ENCODE data around the gene LDB2. TPM values are rescaled to one million over a fixed set of nuclear protein-coding genes. Genes with fewer than 3 reads are reported as not detected.

LDB2 gene
- total and polyA plus RNA-seq, 2 experiments from 2014 or later, result 48.6 to 80.1 TPM

DNA sequence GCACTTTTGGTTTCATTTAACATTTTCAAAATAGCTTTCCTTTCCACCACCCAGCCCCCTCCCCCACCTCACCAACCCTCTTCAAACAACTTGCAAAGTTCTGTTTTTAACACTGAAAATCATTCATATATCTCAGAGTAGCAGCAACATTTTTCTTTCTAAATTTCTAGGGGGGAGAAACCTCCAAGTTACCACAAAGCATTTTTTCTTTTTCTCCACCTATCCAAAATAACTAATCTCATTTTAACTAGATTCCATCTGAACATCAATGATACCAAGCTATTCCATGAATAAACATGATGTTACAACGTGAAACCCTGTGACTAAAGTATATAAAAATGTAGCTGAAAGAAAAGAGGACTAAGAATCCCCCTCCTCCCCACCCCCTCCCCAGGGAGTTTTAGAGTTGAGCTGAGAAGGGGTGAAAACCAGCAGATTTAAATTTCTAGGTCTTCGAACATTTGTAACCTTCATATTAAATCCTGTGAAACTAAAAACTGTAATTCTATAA lies 5.2 kb downstream of the LDB2 start:
- Histone ChIP-seq H3K4me1 (ENCODE audit: insufficient read depth) (peaks cover 74% of the 10 kb centered on the region), H3K9me2 (ENCODE audit: insufficient read depth) (no peaks in the 10 kb centered on the region), H3K4me2 (peak overlapping the region; percentile 89), H3K79me2 (replicated peaks; ENCODE audit: insufficient read depth) (peaks cover 93% of the 10 kb centered on the region), H3K27me3 (ENCODE audit: insufficient read depth) (no peaks in the 10 kb centered on the region), H2AFZ (no peak overlapping the region), H4K20me1 (replicated peaks; ENCODE audit: insufficient read depth) (no peaks in the 10 kb centered on the region), H3K27ac (ENCODE audit: low read depth) (peak overlapping the region; percentile 76), H3F3A (replicated peaks; ENCODE audit: low read depth) (no peaks in the 10 kb centered on the region), H3K36me3 (ENCODE audit: insufficient read depth) (no peaks in the 10 kb centered on the region), H3K4me3 (peak overlapping the region; percentile 18; the same call in 1 of the 2 replicates)
- Mint-ChIP-seq H3K9me3 (no peaks in the 10 kb centered on the region), H3K4me1 (peaks cover 65% of the 10 kb centered on the region), H3K27me3 (ENCODE audit: insufficient read depth, low read depth, poor library complexity) (peaks cover 3% of the 10 kb centered on the region), H3K36me3 (ENCODE audit: low read depth) (peaks cover 21% of the 10 kb centered on the region; the same call in 2 of the 3 replicates), H3K27ac (peak overlapping the region; percentile 97), H3K4me3 (peak overlapping the region; percentile 56)
- ATAC-seq, result no peak
- TF ChIP-seq EZH2 (IDR thresholded peaks at IDR 0.05; ENCODE audit: low read depth, unreplicated experiment) (no peak), ZNF114 (CRISPR knock-in tag; IDR thresholded peaks at IDR 0.05) (no peak), ZNF331 (CRISPR knock-in tag; IDR thresholded peaks at IDR 0.05; ENCODE audit: low read depth) (no peak), EZH2phosphoT487 (IDR thresholded peaks at IDR 0.05; ENCODE audit: unreplicated experiment) (no peak), STAT1 (IDR thresholded peaks at IDR 0.05; ENCODE audit: unreplicated experiment) (no peak), NANOG (IDR thresholded peaks at IDR 0.05; ENCODE audit: borderline replicate concordance) (no peak), CREB1 (CRISPR knock-in tag; IDR thresholded peaks at IDR 0.05; ENCODE audit: low read depth) (no peak), JUNB (IDR thresholded peaks at IDR 0.05; ENCODE audit: unreplicated experiment) (no peak), POLR2AphosphoS5 (IDR thresholded peaks at IDR 0.05; ENCODE audit: low read depth) (no peak)
- TF ChIP-seq, protein P1, sequence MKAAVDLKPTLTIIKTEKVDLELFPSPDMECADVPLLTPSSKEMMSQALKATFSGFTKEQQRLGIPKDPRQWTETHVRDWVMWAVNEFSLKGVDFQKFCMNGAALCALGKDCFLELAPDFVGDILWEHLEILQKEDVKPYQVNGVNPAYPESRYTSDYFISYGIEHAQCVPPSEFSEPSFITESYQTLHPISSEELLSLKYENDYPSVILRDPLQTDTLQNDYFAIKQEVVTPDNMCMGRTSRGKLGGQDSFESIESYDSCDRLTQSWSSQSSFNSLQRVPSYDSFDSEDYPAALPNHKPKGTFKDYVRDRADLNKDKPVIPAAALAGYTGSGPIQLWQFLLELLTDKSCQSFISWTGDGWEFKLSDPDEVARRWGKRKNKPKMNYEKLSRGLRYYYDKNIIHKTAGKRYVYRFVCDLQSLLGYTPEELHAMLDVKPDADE (IDR thresholded peaks at IDR 0.05), result no peak
- TF ChIP-seq, protein P2, sequence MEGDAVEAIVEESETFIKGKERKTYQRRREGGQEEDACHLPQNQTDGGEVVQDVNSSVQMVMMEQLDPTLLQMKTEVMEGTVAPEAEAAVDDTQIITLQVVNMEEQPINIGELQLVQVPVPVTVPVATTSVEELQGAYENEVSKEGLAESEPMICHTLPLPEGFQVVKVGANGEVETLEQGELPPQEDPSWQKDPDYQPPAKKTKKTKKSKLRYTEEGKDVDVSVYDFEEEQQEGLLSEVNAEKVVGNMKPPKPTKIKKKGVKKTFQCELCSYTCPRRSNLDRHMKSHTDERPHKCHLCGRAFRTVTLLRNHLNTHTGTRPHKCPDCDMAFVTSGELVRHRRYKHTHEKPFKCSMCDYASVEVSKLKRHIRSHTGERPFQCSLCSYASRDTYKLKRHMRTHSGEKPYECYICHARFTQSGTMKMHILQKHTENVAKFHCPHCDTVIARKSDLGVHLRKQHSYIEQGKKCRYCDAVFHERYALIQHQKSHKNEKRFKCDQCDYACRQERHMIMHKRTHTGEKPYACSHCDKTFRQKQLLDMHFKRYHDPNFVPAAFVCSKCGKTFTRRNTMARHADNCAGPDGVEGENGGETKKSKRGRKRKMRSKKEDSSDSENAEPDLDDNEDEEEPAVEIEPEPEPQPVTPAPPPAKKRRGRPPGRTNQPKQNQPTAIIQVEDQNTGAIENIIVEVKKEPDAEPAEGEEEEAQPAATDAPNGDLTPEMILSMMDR (conservative IDR thresholded peaks at IDR 0.05; ENCODE audit: low read depth in 2 of 2), result no peak
- TF ChIP-seq, protein P3, sequence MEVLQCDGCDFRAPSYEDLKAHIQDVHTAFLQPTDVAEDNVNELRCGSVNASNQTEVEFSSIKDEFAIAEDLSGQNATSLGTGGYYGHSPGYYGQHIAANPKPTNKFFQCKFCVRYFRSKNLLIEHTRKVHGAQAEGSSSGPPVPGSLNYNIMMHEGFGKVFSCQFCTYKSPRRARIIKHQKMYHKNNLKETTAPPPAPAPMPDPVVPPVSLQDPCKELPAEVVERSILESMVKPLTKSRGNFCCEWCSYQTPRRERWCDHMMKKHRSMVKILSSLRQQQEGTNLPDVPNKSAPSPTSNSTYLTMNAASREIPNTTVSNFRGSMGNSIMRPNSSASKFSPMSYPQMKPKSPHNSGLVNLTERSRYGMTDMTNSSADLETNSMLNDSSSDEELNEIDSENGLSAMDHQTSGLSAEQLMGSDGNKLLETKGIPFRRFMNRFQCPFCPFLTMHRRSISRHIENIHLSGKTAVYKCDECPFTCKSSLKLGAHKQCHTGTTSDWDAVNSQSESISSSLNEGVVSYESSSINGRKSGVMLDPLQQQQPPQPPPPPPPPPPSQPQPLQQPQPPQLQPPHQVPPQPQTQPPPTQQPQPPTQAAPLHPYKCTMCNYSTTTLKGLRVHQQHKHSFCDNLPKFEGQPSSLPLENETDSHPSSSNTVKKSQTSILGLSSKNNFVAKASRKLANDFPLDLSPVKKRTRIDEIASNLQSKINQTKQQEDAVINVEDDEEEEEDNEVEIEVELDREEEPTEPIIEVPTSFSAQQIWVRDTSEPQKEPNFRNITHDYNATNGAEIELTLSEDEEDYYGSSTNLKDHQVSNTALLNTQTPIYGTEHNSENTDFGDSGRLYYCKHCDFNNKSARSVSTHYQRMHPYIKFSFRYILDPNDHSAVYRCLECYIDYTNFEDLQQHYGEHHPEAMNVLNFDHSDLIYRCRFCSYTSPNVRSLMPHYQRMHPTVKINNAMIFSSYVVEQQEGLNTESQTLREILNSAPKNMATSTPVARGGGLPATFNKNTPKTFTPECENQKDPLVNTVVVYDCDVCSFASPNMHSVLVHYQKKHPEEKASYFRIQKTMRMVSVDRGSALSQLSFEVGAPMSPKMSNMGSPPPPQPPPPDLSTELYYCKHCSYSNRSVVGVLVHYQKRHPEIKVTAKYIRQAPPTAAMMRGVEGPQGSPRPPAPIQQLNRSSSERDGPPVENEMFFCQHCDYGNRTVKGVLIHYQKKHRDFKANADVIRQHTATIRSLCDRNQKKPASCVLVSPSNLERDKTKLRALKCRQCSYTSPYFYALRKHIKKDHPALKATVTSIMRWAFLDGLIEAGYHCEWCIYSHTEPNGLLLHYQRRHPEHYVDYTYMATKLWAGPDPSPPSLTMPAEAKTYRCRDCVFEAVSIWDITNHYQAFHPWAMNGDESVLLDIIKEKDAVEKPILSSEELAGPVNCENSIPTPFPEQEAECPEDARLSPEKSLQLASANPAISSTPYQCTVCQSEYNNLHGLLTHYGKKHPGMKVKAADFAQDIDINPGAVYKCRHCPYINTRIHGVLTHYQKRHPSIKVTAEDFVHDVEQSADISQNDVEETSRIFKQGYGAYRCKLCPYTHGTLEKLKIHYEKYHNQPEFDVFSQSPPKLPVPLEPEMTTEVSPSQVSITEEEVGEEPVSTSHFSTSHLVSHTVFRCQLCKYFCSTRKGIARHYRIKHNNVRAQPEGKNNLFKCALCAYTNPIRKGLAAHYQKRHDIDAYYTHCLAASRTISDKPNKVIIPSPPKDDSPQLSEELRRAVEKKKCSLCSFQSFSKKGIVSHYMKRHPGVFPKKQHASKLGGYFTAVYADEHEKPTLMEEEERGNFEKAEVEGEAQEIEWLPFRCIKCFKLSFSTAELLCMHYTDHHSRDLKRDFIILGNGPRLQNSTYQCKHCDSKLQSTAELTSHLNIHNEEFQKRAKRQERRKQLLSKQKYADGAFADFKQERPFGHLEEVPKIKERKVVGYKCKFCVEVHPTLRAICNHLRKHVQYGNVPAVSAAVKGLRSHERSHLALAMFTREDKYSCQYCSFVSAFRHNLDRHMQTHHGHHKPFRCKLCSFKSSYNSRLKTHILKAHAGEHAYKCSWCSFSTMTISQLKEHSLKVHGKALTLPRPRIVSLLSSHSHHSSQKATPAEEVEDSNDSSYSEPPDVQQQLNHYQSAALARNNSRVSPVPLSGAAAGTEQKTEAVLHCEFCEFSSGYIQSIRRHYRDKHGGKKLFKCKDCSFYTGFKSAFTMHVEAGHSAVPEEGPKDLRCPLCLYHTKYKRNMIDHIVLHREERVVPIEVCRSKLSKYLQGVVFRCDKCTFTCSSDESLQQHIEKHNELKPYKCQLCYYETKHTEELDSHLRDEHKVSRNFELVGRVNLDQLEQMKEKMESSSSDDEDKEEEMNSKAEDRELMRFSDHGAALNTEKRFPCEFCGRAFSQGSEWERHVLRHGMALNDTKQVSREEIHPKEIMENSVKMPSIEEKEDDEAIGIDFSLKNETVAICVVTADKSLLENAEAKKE (CRISPR knock-in tag; IDR thresholded peaks at IDR 0.05), result no peak
- TF ChIP-seq, protein P4, sequence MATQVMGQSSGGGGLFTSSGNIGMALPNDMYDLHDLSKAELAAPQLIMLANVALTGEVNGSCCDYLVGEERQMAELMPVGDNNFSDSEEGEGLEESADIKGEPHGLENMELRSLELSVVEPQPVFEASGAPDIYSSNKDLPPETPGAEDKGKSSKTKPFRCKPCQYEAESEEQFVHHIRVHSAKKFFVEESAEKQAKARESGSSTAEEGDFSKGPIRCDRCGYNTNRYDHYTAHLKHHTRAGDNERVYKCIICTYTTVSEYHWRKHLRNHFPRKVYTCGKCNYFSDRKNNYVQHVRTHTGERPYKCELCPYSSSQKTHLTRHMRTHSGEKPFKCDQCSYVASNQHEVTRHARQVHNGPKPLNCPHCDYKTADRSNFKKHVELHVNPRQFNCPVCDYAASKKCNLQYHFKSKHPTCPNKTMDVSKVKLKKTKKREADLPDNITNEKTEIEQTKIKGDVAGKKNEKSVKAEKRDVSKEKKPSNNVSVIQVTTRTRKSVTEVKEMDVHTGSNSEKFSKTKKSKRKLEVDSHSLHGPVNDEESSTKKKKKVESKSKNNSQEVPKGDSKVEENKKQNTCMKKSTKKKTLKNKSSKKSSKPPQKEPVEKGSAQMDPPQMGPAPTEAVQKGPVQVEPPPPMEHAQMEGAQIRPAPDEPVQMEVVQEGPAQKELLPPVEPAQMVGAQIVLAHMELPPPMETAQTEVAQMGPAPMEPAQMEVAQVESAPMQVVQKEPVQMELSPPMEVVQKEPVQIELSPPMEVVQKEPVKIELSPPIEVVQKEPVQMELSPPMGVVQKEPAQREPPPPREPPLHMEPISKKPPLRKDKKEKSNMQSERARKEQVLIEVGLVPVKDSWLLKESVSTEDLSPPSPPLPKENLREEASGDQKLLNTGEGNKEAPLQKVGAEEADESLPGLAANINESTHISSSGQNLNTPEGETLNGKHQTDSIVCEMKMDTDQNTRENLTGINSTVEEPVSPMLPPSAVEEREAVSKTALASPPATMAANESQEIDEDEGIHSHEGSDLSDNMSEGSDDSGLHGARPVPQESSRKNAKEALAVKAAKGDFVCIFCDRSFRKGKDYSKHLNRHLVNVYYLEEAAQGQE (IDR thresholded peaks at IDR 0.05; ENCODE audit: unreplicated experiment), result no peak
- DNase-seq (ENCODE audit: low spot score), result peak; percentile 24
